Mononuclear cell (primary cell): ENCODE measurements around the gene ANKRD29. TPM values are rescaled to one million over a fixed set of nuclear protein-coding genes. Genes with fewer than 3 reads are reported as not detected.

Source experiments
- H3K27me3 ChIP-seq: 2 replicates; pipeline ENCODE4 v1.6.0; 2011; ENCODE audit warnings: low read length, control low read depth; ENCODE audit not compliant: insufficient read depth
- H3K4me1 ChIP-seq: 2 replicates; pipeline ENCODE4 v1.5.1; 2011; ENCODE audit warnings: mild to moderate bottlenecking, low read length, control low read depth; ENCODE audit not compliant: insufficient read depth
- H3K4me3 ChIP-seq: 2 replicates; pipeline ENCODE4 v1.5.1; 2011; ENCODE audit warnings: mild to moderate bottlenecking, low read length, moderate library complexity
- H3K9me3 ChIP-seq: 2 replicates; pipeline ENCODE4 v1.5.1; 2011; ENCODE audit warnings: low read depth, mild to moderate bottlenecking, control low read depth, low read length
- total RNA-seq: library from RNA; depleted of rRNA; stranded (reverse); fragments of >200 nt; gene quantifications from one replicate; pipeline ENCODE4 v1.2.3, GENCODE V29; 2012

ANKRD29 gene
- total RNA-seq, 1 donor: 0.52 TPM

DNA sequence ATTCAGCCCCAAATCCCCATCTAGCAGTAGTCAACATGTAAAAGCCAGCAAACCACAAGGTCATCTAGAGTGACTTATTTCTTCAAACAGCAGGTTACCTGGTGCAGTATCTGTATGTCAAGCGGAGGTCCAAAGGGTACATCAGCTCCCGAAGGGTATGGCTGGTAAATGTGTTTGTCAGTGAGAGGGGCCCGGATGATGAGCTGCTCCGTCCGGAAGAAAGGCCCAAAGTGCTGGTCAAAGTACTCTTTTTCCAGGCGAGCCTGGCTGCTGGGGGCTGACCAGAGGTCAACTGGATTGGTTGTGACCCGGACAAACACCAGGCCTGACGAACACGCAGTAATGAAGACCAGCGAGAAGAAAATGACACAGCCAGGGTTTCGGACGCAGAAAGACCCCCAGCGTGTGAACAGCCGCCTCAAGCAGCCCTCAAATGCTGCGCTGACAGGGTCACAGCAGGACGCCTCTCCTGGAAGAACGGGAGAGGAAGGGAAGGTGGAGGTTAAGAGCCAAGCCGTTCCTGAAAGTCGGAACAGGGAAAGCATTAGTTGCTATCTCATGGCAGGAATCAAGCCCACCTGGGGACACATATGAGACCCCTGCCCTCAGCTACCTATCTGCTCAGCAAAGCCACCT lies 106.4 kb downstream of the ANKRD29 start:
- H3K9me3 ChIP-seq: no peaks in the 10 kb centered on the region
- no peaks in the 10 kb centered on the region for H3K4me1 ChIP-seq
- H3K27me3 ChIP-seq: no peaks in the 10 kb centered on the region
- H3K4me3 ChIP-seq: no peak overlapping the region

GRCh38 chr18:23553887-23554286 lies 108.8 kb downstream of the ANKRD29 start:
- H3K9me3 ChIP-seq: no peaks in the 10 kb centered on the region
- no peak overlapping the region for H3K4me3 ChIP-seq
- no peaks in the 10 kb centered on the region for H3K4me1 ChIP-seq
- H3K27me3 ChIP-seq: no peaks in the 10 kb centered on the region

GRCh38 chr18:23552505-23552904 lies 110.2 kb downstream of the ANKRD29 start:
- Histone ChIP-seq H3K4me3 (no peak overlapping the region), H3K27me3 (no peaks in the 10 kb centered on the region), H3K9me3 (no peaks in the 10 kb centered on the region), H3K4me1 (no peaks in the 10 kb centered on the region)

DNA sequence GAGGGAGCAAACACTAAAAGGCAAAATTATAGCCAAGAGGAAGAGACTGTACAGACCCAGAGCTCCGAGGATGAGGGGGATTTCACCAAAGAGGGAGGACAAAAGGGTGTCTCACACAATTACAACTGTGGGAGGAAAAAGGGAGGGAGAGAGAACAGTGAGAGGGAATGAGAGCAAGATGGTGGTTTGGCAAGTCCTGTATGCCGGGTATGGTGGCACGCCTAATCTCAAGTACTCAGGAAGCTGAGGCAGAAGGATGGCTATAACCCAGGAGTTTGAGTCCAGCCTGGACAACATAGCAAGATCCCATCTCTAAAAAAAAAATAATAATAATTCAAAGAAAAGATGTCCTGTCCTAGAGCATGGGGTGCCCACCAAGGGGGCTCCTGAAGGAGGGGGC lies 110.7 kb downstream of the ANKRD29 start:
- H3K9me3 ChIP-seq: no peaks in the 10 kb centered on the region
- H3K27me3 ChIP-seq: no peaks in the 10 kb centered on the region
- no peaks in the 10 kb centered on the region for H3K4me1 ChIP-seq
- H3K4me3 ChIP-seq: no peak overlapping the region

DNA sequence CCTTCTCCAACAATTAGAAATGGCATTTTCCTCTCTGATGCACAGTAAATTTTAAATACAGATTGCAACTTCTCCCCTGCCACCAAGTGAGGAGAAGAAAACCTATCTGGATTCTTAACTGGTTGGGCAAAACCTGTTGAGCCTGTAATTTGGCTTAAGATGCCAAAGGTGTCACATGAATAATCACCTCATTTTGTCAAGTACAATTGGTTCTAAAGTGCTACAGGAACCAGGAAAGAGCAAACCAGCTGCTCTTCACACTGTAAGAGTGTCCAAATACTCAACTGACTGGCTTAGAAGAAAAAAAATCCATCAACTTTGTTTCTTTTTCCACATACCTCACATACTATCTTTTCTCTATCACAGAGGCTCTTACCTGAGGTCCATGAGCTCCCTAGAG lies 111.8 kb downstream of the ANKRD29 start:
- H3K4me1 ChIP-seq: no peaks in the 10 kb centered on the region
- H3K27me3 ChIP-seq: no peaks in the 10 kb centered on the region
- H3K9me3 ChIP-seq: no peaks in the 10 kb centered on the region
- H3K4me3 ChIP-seq: no peak overlapping the region

Other genes starting within 250 kb of the ANKRD29 start
- 275 TPM for gene RIOK3, start 209.6 kb downstream of the ANKRD29 start, total RNA-seq
- gene RMC1, start 159.4 kb downstream of the ANKRD29 start, total RNA-seq: 45.8 TPM
- 50.5 TPM for gene NPC1, start 76.4 kb downstream of the ANKRD29 start, total RNA-seq
- gene LAMA3, start 26.5 kb upstream of the ANKRD29 start, total RNA-seq: under 0.01 TPM